MG63 (cell line): Measurements from ENCODE around the gene CORIN. TPM values are rescaled to one million over a fixed set of nuclear protein-coding genes. Genes with fewer than 3 reads are reported as not detected.
"Not testable (repeated sequence)": the region's sequence is repeated elsewhere in the genome, so short reads cannot be mapped to it uniquely, and the experiment has no call there.

ENCODE experiments used
- DNase-seq: peaks from one replicate; pipeline ENCODE4 v3.0.0-alpha.2; 2020
- H3K27me3 ChIP-seq: fragments of 250-450 bp; sonication (Bioruptor Pico); 2 replicates; pipeline ENCODE4 v1.5.1; 2020; ENCODE audit warnings: mild to moderate bottlenecking, moderate library complexity
- H3K36me3 ChIP-seq: fragments of 250-450 bp; sonication (Bioruptor Pico); 2 replicates; pipeline ENCODE4 v1.5.1; 2020; ENCODE audit warnings: mild to moderate bottlenecking, moderate library complexity
- H3K4me3 ChIP-seq: fragments of 250-450 bp; sonication (Bioruptor Pico); 2 replicates; pipeline ENCODE4 v1.5.1; 2020; ENCODE audit warnings: mild to moderate bottlenecking, moderate library complexity
- H3K9me3 ChIP-seq: fragments of 250-450 bp; sonication (Bioruptor Pico); 2 replicates; pipeline ENCODE4 v1.5.1; 2020; ENCODE audit warnings: mild to moderate bottlenecking, moderate library complexity
- total RNA-seq: library from RNA; depleted of rRNA; stranded (reverse); fragments of >200 nt; shearing (Covaris generic); gene quantifications from 2 replicates; pipeline ENCODE4 v1.2.3, GENCODE V29; 2014; ENCODE audit warnings: low replicate concordance

CORIN gene
- total RNA-seq, 1 experiment from 2014 or later = not detected

GRCh38 chr4:47801481-47802002, 36.3 kb downstream of the CORIN start:
- Histone ChIP-seq H3K4me3 (no peak overlapping the region), H3K36me3 (no peaks in the 10 kb centered on the region), H3K9me3 (no peaks in the 10 kb centered on the region), H3K27me3 (no peaks in the 10 kb centered on the region)
- DNase-seq = no peak

- Histone ChIP-seq H3K4me3 (no peak overlapping the region), H3K36me3 (no peaks in the 10 kb centered on the region), H3K27me3 (no peaks in the 10 kb centered on the region), H3K9me3 (no peaks in the 10 kb centered on the region)
- DNase-seq = no peak
Measured at GRCh38 chr4:47798165-47798564, 39.7 kb downstream of the CORIN start.

DNA sequence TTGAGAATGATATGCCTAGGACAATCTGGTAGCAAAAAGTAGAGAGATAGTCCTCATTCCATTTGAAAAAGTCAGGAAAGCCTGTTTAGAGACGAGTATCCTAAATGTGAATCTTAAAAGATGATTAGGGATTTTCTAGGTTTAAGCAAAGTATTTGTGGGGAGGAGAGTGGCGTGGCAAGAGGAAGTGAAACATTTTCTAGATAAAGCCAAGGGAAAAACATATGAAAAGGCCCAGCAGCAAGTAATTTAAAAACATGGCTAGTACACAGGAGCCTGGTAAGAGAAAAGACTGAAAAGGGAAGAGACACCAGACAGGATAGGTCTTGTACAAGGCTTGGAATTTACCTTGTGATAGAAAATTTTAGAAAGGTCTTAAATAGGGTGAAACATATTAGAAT, 45.9 kb downstream of the CORIN start:
- Histone ChIP-seq H3K4me3 (no peak overlapping the region), H3K9me3 (no peaks in the 10 kb centered on the region), H3K36me3 (no peaks in the 10 kb centered on the region), H3K27me3 (no peaks in the 10 kb centered on the region)
- DNase-seq = no peak

DNA sequence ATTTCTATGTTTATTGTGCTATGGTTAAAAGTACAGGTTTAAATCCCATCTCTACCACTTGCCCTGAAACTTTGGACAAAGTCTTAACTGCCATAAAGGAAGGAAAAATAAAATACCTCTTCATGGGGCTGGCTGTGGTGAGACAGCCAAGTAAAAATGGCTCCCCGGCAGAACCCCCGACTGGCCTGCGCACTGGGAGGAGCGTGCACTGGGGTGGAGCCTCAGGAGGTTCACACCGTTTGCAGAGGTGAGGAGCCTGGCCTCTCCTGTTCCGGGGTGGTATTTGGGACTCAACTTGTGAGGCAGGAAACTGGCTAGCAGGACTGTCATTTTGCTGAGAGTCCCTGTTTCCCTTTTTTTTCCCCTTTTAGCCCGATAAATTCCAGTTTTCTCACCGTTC, 47.8 kb downstream of the CORIN start:
- no peaks in the 10 kb centered on the region for H3K36me3 ChIP-seq
- H3K4me3 ChIP-seq = no peak overlapping the region
- no peaks in the 10 kb centered on the region for H3K9me3 ChIP-seq
- no peaks in the 10 kb centered on the region for H3K27me3 ChIP-seq
- DNase-seq = no peak

GRCh38 chr4:47788126-47788525, 49.7 kb downstream of the CORIN start:
- H3K9me3 ChIP-seq = no peaks in the 10 kb centered on the region
- no peak for DNase-seq
- H3K4me3 ChIP-seq = no peak overlapping the region
- no peaks in the 10 kb centered on the region for H3K27me3 ChIP-seq
- H3K36me3 ChIP-seq = no peaks in the 10 kb centered on the region

GRCh38 chr4:47786958-47787370, 50.9 kb downstream of the CORIN start:
- no peaks in the 10 kb centered on the region for H3K9me3 ChIP-seq
- no peaks in the 10 kb centered on the region for H3K36me3 ChIP-seq
- H3K27me3 ChIP-seq = no peaks in the 10 kb centered on the region
- no peak overlapping the region for H3K4me3 ChIP-seq
- DNase-seq = no peak

- no peak for DNase-seq
- Histone ChIP-seq H3K27me3 (no peaks in the 10 kb centered on the region), H3K9me3 (no peaks in the 10 kb centered on the region), H3K36me3 (no peaks in the 10 kb centered on the region), H3K4me3 (no peak overlapping the region)
Measured at GRCh38 chr4:47785153-47785552, 52.7 kb downstream of the CORIN start.

GRCh38 chr4:47784222-47784621, 53.6 kb downstream of the CORIN start:
- DNase-seq = no peak
- Histone ChIP-seq H3K27me3 (no peaks in the 10 kb centered on the region), H3K36me3 (no peaks in the 10 kb centered on the region), H3K4me3 (no peak overlapping the region), H3K9me3 (no peaks in the 10 kb centered on the region)

DNA sequence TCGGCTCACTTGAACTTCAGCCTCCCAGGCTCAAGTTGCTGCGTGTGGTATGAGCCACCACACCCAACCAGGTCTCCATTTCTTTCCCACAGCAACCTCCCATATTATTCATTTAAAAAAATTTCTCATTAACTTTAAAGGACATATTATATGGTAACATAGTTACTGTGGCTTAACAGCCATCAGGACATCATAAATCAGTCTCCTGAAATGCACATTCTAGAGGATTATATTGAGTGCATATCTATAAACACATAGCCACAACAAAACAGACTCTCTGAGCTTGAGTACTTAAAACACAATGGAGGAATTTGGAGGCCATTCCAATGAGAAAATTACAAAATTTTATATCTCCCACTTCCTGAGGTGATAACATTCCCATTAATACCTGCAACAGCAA, 61.5 kb downstream of the CORIN start:
- Histone ChIP-seq H3K27me3 (no peaks in the 10 kb centered on the region), H3K9me3 (no peaks in the 10 kb centered on the region), H3K4me3 (no peak overlapping the region), H3K36me3 (no peaks in the 10 kb centered on the region)
- DNase-seq = no peak

DNA sequence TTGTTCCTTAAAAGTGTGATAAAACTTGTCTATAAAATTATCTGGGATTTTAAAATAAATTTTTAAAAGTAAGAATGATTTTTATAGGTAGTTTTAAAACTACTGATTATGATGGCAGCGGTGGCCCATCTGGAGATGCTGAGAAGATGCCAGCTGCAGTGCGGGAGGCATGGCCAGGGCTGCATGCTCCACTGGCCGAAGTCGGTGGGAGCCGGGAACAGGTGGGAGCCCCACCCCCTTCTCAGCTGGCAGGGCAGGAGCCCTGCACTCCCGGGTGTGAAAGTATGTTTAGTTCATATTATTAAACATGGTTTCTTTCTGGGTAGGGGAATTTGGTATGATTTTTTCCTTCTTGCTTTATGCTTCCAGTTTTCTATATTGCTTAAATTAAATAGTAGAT, 63.8 kb downstream of the CORIN start:
- Histone ChIP-seq H3K36me3 (no peaks in the 10 kb centered on the region), H3K9me3 (no peaks in the 10 kb centered on the region), H3K27me3 (no peaks in the 10 kb centered on the region), H3K4me3 (no peak overlapping the region)
- DNase-seq = no peak

GRCh38 chr4:47771020-47771419, 66.8 kb downstream of the CORIN start:
- no peaks in the 10 kb centered on the region for H3K27me3 ChIP-seq
- no peak overlapping the region for H3K4me3 ChIP-seq
- no peaks in the 10 kb centered on the region for H3K9me3 ChIP-seq
- H3K36me3 ChIP-seq = no peaks in the 10 kb centered on the region
- DNase-seq = no peak

DNA sequence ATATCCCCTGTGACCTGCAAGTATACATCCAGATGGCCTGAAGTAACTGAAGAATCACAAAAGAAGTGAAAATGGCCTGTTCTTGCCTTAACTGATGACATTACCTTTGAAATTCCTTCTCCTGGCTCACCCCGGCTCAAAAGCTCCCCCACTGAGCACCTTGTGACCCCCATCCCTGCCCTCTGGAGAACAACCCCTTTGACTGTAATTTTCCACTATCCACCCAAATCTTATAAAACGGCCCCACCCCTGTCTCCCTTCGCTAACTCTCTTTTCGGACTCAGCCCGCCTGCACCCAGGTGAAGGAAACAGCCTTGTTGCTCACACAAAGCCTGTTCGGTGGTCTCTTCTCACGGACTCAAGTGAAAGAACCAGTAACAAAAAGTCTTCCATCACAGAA, 69.9 kb downstream of the CORIN start:
- H3K27me3 ChIP-seq, DNase-seq, H3K9me3 ChIP-seq, H3K4me3 ChIP-seq, H3K36me3 ChIP-seq: not testable (repeated sequence)

DNA sequence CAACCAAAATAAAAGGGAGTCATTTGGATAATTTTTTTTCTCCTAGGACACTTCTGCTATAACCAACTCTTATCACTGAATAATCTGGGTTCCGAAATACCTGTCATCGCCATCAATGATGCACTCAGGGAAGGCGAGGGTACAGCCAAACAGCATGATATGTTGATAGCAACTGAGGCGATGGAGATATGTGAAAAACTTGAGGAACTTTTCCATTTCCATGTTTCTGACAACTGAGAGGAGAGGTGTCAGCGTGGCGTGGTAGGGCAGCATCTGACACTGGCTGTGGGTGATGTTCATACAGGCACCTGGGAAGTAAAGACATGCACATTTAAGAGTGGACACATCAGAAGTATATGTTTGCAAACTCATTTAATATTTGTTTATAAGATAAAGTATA, 74.6 kb downstream of the CORIN start:
- no peak for DNase-seq

GRCh38 chr4:47762376-47763266, 75.2 kb downstream of the CORIN start:
- DNase-seq = no peak
- Histone ChIP-seq H3K36me3 (no peaks in the 10 kb centered on the region), H3K4me3 (no peak overlapping the region), H3K27me3 (no peaks in the 10 kb centered on the region), H3K9me3 (no peaks in the 10 kb centered on the region)

More for the DNA sequence above, 74.6 kb downstream of the CORIN start:
- Histone ChIP-seq H3K4me3 (no peak overlapping the region), H3K36me3 (no peaks in the 10 kb centered on the region), H3K27me3 (no peaks in the 10 kb centered on the region), H3K9me3 (no peaks in the 10 kb centered on the region)

GRCh38 chr4:47753316-47753715, 84.6 kb downstream of the CORIN start:
- not testable (repeated sequence) for H3K27me3 ChIP-seq, H3K9me3 ChIP-seq, H3K36me3 ChIP-seq, H3K4me3 ChIP-seq, DNase-seq

DNA sequence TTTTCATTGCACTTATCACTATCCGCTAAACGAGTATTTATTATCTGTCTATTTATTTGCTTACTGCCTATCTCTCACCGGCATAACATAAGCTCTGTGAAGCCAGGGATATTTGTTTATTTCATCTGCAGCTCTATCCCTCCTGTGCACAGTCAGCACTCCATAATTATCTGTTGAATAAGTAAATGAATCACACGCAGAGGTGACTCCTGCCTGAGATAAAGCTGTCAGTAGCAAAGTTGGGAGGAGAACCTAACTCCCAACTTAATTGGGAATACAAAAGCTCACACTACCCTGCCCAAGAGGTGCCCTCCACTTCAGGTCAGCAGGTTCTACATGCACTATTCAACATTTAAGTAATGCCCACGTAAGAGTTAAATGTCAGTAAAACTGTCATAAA, 85.7 kb downstream of the CORIN start:
- Histone ChIP-seq H3K4me3 (no peak overlapping the region), H3K27me3 (no peaks in the 10 kb centered on the region), H3K36me3 (no peaks in the 10 kb centered on the region), H3K9me3 (no peaks in the 10 kb centered on the region)
- no peak for DNase-seq

DNA sequence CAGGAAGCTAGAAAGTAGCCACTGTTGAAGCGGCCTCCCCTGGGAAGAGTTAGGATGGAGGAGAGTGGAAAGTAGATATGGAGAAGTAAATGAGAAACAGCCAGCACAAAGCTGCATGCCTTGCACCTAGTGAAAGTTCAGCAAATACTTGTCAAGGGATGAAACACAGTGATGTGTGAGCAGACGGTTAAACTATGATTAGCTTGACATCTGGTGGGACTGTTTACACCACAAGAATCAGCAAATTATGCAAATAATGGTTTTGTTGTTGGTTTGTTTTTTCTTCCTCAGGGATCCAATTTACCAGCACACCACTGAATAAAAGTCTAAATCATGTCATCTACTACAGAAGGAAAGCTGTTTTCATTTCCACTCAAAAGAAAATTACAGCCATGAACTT, 87.1 kb downstream of the CORIN start:
- no peak for DNase-seq
- no peaks in the 10 kb centered on the region for H3K36me3 ChIP-seq
- no peaks in the 10 kb centered on the region for H3K9me3 ChIP-seq
- no peak overlapping the region for H3K4me3 ChIP-seq
- H3K27me3 ChIP-seq = no peaks in the 10 kb centered on the region

DNA sequence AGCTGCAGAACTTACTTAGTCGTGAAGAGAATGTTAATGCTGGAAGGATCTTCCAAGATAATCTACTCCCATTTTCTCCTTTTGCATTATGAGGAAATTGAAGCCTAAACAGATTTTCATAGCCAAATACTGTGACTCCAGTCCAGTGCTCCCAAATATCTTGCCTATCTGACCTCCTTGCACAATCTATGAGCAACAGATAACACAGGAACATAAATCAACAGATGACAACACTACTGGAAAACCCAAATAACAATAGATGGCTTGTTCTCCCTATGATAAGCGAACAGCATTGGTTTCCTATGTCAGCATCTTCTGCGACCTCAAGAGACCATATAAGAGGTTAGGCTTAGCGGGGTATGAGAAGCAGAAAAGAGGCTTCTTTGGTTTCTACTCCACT, 88.0 kb downstream of the CORIN start:
- no peaks in the 10 kb centered on the region for H3K27me3 ChIP-seq
- H3K4me3 ChIP-seq = no peak overlapping the region
- no peaks in the 10 kb centered on the region for H3K36me3 ChIP-seq
- no peaks in the 10 kb centered on the region for H3K9me3 ChIP-seq
- no peak for DNase-seq
